Cardiac muscle cell (in vitro differentiated cells and primary cell): ENCODE data around the gene OSBPL9. TPM values are rescaled to one million over a fixed set of nuclear protein-coding genes. Genes with fewer than 3 reads are reported as not detected.

Source experiments
- DNase-seq, 2 donors: peaks; one replicate each; pipeline versions ENCODE4 v3.0.0 to v3.0.0-alpha.2; 2010 to 2017; ENCODE audit warnings: low read depth in 1 of 2, low spot score in 1 of 2
- H3K27ac ChIP-seq: fragments of 200-600 bp; sonication (generic); 2 replicates; pipeline ENCODE4 v1.5.1; 2016
- H3K27me3 ChIP-seq: fragments of 200-600 bp; sonication (generic); 2 replicates; pipeline ENCODE4 v1.6.0; 2016; ENCODE audit warnings: control low read depth
- H3K36me3 ChIP-seq: fragments of 200-600 bp; sonication (generic); 2 replicates; pipeline ENCODE4 v1.5.1; 2016; ENCODE audit warnings: control low read depth
- H3K4me1 ChIP-seq: fragments of 200-600 bp; sonication (generic); 2 replicates; pipeline ENCODE4 v1.8.1; 2017; ENCODE audit warnings: low read depth, mild to moderate bottlenecking, mixed run types
- H3K4me3 ChIP-seq: fragments of 200-600 bp; sonication (generic); 2 replicates; pipeline ENCODE4 v1.5.1; 2016; ENCODE audit warnings: mild to moderate bottlenecking
- H3K9me3 ChIP-seq: fragments of 200-600 bp; sonication (generic); 2 replicates; pipeline ENCODE4 v1.5.1; 2017; ENCODE audit warnings: low read depth, mild to moderate bottlenecking, control low read depth
- polyA plus RNA-seq: library from polyadenylated mRNA; unstranded; fragments of >200 nt; fragmentation: Nextera tagmentation; extraction: Ambion mirVana; gene quantifications from 2 replicates; pipeline ENCODE4 v1.2.1, GENCODE V29; 2016
- total RNA-seq: library from RNA; depleted of rRNA; stranded (reverse); fragments of >200 nt; gene quantifications from 2 replicates; pipeline ENCODE4 v1.2.3, GENCODE V29; 2016
- TF ChIP-seq, protein P1 (sequence below): IDR thresholded peaks from 2 replicates; pipeline ENCODE4 v1.5.1; 2012; ENCODE audit warnings: low read depth, mild to moderate bottlenecking, low read length

The OSBPL9 gene
- total and polyA plus RNA-seq, 2 experiments from 2014 or later: 103 to 104 TPM

GRCh38 chr1:51712590-51712989 lies 95.7 kb downstream of the OSBPL9 start:
- TF ChIP-seq, protein P1, sequence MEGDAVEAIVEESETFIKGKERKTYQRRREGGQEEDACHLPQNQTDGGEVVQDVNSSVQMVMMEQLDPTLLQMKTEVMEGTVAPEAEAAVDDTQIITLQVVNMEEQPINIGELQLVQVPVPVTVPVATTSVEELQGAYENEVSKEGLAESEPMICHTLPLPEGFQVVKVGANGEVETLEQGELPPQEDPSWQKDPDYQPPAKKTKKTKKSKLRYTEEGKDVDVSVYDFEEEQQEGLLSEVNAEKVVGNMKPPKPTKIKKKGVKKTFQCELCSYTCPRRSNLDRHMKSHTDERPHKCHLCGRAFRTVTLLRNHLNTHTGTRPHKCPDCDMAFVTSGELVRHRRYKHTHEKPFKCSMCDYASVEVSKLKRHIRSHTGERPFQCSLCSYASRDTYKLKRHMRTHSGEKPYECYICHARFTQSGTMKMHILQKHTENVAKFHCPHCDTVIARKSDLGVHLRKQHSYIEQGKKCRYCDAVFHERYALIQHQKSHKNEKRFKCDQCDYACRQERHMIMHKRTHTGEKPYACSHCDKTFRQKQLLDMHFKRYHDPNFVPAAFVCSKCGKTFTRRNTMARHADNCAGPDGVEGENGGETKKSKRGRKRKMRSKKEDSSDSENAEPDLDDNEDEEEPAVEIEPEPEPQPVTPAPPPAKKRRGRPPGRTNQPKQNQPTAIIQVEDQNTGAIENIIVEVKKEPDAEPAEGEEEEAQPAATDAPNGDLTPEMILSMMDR: no peak
- Histone ChIP-seq H3K4me1 (no peaks in the 10 kb centered on the region), H3K4me3 (no peak overlapping the region), H3K27ac (no peak overlapping the region), H3K27me3 (no peaks in the 10 kb centered on the region), H3K9me3 (no peaks in the 10 kb centered on the region), H3K36me3 (no peaks in the 10 kb centered on the region)
- DNase-seq: no peak

DNA sequence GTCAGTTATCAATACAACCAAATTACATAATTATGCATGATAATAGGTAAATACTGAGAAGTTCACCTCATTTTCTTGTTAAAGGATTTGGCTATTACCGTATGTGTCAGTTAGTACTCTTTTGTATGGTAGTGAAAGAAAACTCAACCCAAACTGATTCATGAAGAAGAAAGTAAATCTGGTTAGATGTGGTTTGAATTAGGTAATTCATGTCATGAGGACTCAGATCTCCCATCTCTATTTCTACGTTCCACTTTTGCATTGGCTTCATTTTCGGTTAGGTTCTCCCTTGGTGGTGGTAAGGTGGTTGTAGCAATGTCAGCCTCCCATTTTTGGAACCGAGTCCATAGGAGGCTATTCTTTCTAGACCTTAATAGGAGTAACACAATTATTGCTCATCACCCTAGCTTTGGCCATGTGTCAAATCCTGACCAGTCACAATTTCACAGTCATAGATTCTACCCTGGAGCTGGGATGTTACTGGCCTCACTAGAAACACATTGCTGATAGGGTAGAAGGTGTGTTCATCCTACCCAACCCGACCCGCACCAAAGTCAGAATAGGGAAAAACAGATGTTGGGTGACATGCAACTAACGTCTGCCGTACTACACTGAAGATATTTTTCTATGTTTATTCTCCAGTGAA lies 97.6 kb downstream of the OSBPL9 start:
- TF ChIP-seq, protein P1: no peak
- Histone ChIP-seq H3K27me3 (no peaks in the 10 kb centered on the region), H3K4me3 (no peak overlapping the region), H3K27ac (no peak overlapping the region), H3K9me3 (no peaks in the 10 kb centered on the region), H3K4me1 (no peaks in the 10 kb centered on the region), H3K36me3 (no peaks in the 10 kb centered on the region)
- no peak for DNase-seq

- DNase-seq: no peak
- H3K9me3 ChIP-seq: no peaks in the 10 kb centered on the region
- no peaks in the 10 kb centered on the region for H3K36me3 ChIP-seq
- TF ChIP-seq, protein P1: no peak
- H3K27ac ChIP-seq: no peak overlapping the region
- H3K27me3 ChIP-seq: no peaks in the 10 kb centered on the region
- H3K4me3 ChIP-seq: no peak overlapping the region
- H3K4me1 ChIP-seq: no peaks in the 10 kb centered on the region
Measured at GRCh38 chr1:51715369-51715768, 98.5 kb downstream of the OSBPL9 start.

GRCh38 chr1:51716746-51717145 lies 99.9 kb downstream of the OSBPL9 start:
- H3K27ac ChIP-seq: no peak overlapping the region
- no peaks in the 10 kb centered on the region for H3K4me1 ChIP-seq
- TF ChIP-seq, protein P1: no peak
- H3K36me3 ChIP-seq: no peaks in the 10 kb centered on the region
- H3K27me3 ChIP-seq: no peaks in the 10 kb centered on the region
- H3K9me3 ChIP-seq: no peaks in the 10 kb centered on the region
- DNase-seq: no peak
- H3K4me3 ChIP-seq: no peak overlapping the region

GRCh38 chr1:51717842-51718241 lies 101.0 kb downstream of the OSBPL9 start:
- Histone ChIP-seq H3K27me3 (no peaks in the 10 kb centered on the region), H3K27ac (no peak overlapping the region), H3K4me3 (no peak overlapping the region), H3K4me1 (no peaks in the 10 kb centered on the region), H3K9me3 (no peaks in the 10 kb centered on the region), H3K36me3 (no peaks in the 10 kb centered on the region)
- DNase-seq: no peak
- TF ChIP-seq, protein P1: no peak
